ENCODE measurements around the gene CDT1. TPM values are rescaled to one million over a fixed set of nuclear protein-coding genes. Genes with fewer than 3 reads are reported as not detected.
A peak's percentile ranks its signal among the peaks of the same experiment; 100 is the strongest.

Gene CDT1
- total and polyA plus RNA-seq, 12 donors, result 0.29 to 5.7 (median 1.6) TPM; not detected in 1

DNA sequence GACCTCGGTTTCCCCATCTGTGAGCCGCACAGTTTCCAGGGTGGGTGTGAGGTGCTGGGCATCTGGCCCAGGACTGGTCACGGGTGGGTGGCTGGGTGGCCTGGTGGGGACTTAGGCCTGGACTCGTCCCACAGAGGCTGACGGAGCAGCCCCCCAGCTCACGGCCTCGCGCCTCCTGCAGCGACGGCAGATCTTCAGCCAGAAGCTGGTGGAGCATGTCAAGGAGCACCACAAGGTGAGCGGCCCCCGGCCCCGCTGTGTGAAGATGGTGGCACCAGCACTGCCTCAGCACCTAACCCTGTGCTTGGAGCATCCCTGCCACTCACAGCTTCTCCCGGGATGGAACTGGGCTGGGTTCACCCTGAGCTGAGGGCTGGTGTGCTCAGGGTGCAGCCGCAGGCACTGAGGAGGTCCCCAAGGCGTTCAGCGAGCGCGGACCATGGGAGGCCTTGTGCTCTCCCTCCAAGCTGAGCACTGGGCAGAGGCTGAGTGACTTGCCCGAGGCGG is 2.4 kb downstream of the CDT1 start:
- 84 to 91% (median 87%) methylated on average over 5 to 21 of the region's 21 CpGs for WGBS, 4 donors
- H3K4me1 ChIP-seq (replicated peaks in 1 of 2), result peaks cover 13 to 28% of the 10 kb centered on the region in 2 donors
- H3K4me3 ChIP-seq, result no peak overlapping the region
- intact Hi-C loops (cut with DNase I), result no loop called here
- H3K27me3 ChIP-seq, result no peaks in the 10 kb centered on the region
- H3K9me3 ChIP-seq (replicated peaks in 1 of 3), result no peaks in the 10 kb centered on the region
- TF ChIP-seq, protein P1, sequence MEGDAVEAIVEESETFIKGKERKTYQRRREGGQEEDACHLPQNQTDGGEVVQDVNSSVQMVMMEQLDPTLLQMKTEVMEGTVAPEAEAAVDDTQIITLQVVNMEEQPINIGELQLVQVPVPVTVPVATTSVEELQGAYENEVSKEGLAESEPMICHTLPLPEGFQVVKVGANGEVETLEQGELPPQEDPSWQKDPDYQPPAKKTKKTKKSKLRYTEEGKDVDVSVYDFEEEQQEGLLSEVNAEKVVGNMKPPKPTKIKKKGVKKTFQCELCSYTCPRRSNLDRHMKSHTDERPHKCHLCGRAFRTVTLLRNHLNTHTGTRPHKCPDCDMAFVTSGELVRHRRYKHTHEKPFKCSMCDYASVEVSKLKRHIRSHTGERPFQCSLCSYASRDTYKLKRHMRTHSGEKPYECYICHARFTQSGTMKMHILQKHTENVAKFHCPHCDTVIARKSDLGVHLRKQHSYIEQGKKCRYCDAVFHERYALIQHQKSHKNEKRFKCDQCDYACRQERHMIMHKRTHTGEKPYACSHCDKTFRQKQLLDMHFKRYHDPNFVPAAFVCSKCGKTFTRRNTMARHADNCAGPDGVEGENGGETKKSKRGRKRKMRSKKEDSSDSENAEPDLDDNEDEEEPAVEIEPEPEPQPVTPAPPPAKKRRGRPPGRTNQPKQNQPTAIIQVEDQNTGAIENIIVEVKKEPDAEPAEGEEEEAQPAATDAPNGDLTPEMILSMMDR (IDR thresholded peaks at IDR 0.05), result no peak
- no peak for TF ChIP-seq POLR2A (IDR thresholded peaks at IDR 0.05)
- no peaks in the 10 kb centered on the region for H3K36me3 ChIP-seq (replicated peaks in 1 of 2)
- no peak for DNase-seq
- H3K27ac ChIP-seq, result no peak overlapping the region

DNA sequence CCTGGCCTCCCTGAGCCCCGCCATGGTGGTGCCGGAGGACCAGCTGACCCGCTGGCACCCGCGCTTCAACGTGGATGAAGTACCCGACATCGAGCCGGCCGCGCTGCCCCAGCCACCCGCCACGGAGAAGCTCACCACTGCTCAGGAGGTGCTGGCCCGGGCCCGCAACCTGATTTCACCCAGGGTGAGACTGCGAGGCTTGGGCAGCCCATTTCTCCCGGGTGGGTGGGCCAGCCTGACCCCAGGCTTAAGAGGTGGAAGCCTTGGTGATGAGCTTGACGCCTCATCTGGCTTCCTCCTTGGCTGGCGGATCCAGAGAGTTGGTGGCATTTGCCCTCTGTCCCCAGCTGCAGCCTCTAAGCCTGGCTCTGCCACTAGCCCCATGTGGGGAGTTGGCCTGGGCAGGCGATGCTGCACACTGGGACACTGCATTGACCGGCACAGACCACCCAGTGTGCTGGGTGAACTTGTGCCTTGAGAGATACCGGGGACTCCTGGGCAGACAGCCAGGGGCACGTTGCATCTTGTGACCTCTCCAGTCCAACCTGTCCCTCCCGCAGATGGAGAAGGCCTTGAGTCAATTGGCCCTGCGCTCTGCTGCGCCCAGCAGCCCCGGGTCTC is 3.0 kb downstream of the CDT1 start:
- intact Hi-C loops (cut with DNase I), result no loop called here
- Histone ChIP-seq H3K27ac (no peak overlapping the region), H3K4me3 (no peak overlapping the region), H3K4me1 (replicated peaks in 1 of 2) (peaks cover 16 to 30% of the 10 kb centered on the region in 2 donors), H3K27me3 (no peaks in the 10 kb centered on the region), H3K9me3 (replicated peaks in 1 of 3) (no peaks in the 10 kb centered on the region), H3K36me3 (replicated peaks in 1 of 2) (no peaks in the 10 kb centered on the region)
- peak in 1 of 7 donors; percentile 50 for DNase-seq
- 67 to 72% (median 71%) methylated on average over 20 to 27 of the region's 27 CpGs; no CpG with 5 or more reads in 1 of the 4 donors for WGBS, 4 donors
- no peak for TF ChIP-seq POLR2A (IDR thresholded peaks at IDR 0.05)
- TF ChIP-seq, protein P1 (IDR thresholded peaks at IDR 0.05), result no peak

DNA sequence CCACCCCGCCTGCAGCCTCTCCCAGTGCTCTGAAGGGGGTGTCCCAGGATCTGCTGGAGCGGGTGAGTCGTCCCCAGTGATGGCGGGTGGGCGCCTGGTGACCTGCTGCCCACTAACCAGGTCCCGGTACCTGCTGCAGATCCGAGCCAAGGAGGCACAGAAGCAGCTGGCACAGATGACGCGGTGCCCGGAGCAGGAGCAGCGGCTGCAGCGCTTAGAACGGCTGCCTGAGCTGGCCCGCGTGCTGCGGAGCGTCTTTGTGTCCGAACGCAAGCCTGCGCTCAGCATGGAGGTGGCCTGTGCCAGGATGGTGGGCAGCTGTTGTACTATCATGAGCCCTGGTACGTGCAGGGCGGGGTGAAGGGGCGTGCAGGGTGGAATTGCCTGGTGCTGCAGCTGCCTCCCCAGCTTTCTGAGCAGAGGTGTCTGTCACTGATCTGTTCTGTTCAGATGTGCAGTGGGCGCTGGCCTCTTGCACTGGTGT is 3.6 kb downstream of the CDT1 start:
- DNase-seq, result no peak
- Histone ChIP-seq H3K4me3 (no peak overlapping the region), H3K36me3 (replicated peaks in 1 of 2) (no peaks in the 10 kb centered on the region), H3K4me1 (replicated peaks in 1 of 2) (peaks cover 16 to 33% of the 10 kb centered on the region in 2 donors), H3K27me3 (no peaks in the 10 kb centered on the region), H3K9me3 (replicated peaks in 1 of 3) (no peaks in the 10 kb centered on the region), H3K27ac (no peak overlapping the region)
- 55 to 75% (median 70%) methylated on average over 14 to 24 of the region's 24 CpGs for WGBS, 4 donors
- intact Hi-C loops (cut with DNase I), result no loop called here
- no peak for TF ChIP-seq POLR2A (IDR thresholded peaks at IDR 0.05)
- TF ChIP-seq, protein P1 (IDR thresholded peaks at IDR 0.05), result no peak

DNA sequence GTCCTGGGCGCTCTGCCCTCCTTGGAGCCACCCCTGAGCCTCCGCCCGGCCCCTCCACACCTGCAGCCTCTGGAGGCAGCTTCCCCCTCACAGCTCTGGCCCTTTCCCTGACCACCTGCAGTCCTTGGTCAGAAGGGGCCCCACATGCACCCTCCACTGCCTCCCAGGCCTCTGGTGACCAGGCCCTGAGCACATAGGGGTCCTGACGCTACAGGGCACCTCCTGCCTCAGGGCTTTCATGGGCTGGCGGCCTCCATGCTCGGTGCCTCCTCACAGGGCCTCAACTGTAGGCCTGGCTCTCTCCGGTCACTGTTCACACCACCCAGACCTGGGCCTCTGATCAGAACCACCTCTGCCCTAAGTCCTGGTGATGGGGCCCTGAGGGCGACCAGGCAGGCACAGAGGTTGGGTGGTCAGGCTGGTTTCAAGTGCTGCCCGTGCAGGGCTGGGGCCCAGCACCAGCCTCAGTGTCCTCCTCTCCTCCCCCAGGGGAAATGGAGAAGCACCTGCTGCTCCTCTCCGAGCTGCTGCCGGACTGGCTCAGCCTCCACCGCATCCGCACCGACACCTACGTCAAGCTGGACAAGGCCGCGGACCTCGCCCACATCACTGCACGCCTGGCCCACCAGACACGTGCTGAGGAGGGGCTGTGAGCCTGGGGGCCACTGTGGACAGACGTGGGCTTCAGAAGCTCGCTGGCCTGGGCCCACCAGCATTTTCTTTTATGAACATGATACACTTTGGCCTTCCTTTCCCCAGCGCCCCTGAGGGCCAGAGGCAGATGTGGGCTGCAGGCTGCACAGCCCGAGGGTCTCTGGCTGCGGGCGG is 4.3 kb downstream of the CDT1 start:
- H3K27ac ChIP-seq, result no peak overlapping the region
- no peaks in the 10 kb centered on the region for H3K36me3 ChIP-seq (replicated peaks in 1 of 2)
- intact Hi-C loops (cut with DNase I), result no loop called here
- DNase-seq, result no peak
- TF ChIP-seq POLR2A (IDR thresholded peaks at IDR 0.05), result no peak
- TF ChIP-seq, protein P1 (IDR thresholded peaks at IDR 0.05), result no peak
- no peak overlapping the region for H3K4me3 ChIP-seq
- whole genome bisulfite sequencing, 4 donors, result 80 to 91% (median 86%) methylated on average over 2 to 26 of the region's 26 CpGs
- no peaks in the 10 kb centered on the region for H3K9me3 ChIP-seq (replicated peaks in 1 of 3)
- H3K4me1 ChIP-seq (replicated peaks in 1 of 2), result peaks cover 23 to 38% of the 10 kb centered on the region in 2 donors
- H3K27me3 ChIP-seq, result no peaks in the 10 kb centered on the region
